K562 (cell line): ENCODE results near the gene COQ5. TPM values are rescaled to one million over a fixed set of nuclear protein-coding genes. Genes with fewer than 3 reads are reported as not detected.

Experiments
- CTBP1 ChIP-seq: fragments of 450-650 bp; IDR thresholded peaks from 2 replicates; pipeline ENCODE4 v1.6.1; 2016; ENCODE audit warnings: borderline replicate concordance
- CXXC5 ChIP-seq: fragments of 250-450 bp; sonication (Bioruptor Pico); IDR thresholded peaks from 2 replicates; pipeline ENCODE4 v1.8.0; 2022; ENCODE audit warnings: inconsistent platforms, mild to moderate bottlenecking, moderate library complexity
- GABPA ChIP-seq: fragments of 200-800 bp; sonication (Bioruptor generic); conservative IDR thresholded peaks from 2 replicates; pipeline ENCODE4 v1.6.1; 2016; ENCODE audit warnings: low read depth, missing genetic modification characterization, missing compliant biosample characterization
- IRF9 ChIP-seq: fragments of 450-650 bp; IDR thresholded peaks from 2 replicates; pipeline ENCODE4 v1.6.1; 2016; ENCODE audit warnings: missing biosample characterization, missing genetic modification characterization
- MAFG ChIP-seq: fragments of 450-650 bp; conservative IDR thresholded peaks from 2 replicates; pipeline ENCODE4 v1.6.1; 2016; ENCODE audit warnings: missing genetic modification characterization, missing compliant biosample characterization
- MEIS2 ChIP-seq: fragments of 450-650 bp; IDR thresholded peaks from 2 replicates; pipeline ENCODE4 v1.6.1; 2014; ENCODE audit warnings: mild to moderate bottlenecking; ENCODE audit not compliant: partially characterized antibody
- MIER1 ChIP-seq: fragments of 450-650 bp; IDR thresholded peaks from 2 replicates; pipeline ENCODE4 v1.6.1; 2016; ENCODE audit warnings: antibody characterized with exemption, mild to moderate bottlenecking, low read depth
- SMARCC2 ChIP-seq: fragments of 450-650 bp; IDR thresholded peaks from 2 replicates; pipeline ENCODE4 v1.6.1; 2017; ENCODE audit warnings: antibody characterized with exemption, moderate library complexity, mild to moderate bottlenecking, low read depth
- SREBF1 ChIP-seq: fragments of 150-350 bp; IDR thresholded peaks from 2 replicates; pipeline ENCODE4 v1.6.1; 2014; ENCODE audit warnings: antibody characterized with exemption, low read depth, low read length, borderline replicate concordance
- YBX1 ChIP-seq: fragments of 450-650 bp; IDR thresholded peaks from 2 replicates; pipeline ENCODE4 v1.7.1; 2016; ENCODE audit warnings: mild to moderate bottlenecking
- polyA plus RNA-seq, 8 experiments: library from polyadenylated mRNA; depleted of rRNA in 4 of 8; stranded (reverse) in 5 of 8; unstranded in 3 of 8; fragments of >200 nt; fragmentation: Nextera tagmentation in 2 of 8; fragmentation: Illumina TruSeq in 1 of 8; extraction: Ambion mirVana in 2 of 8; extraction: Trizol in 1 of 8; gene quantifications; 2 replicates each; pipeline versions ENCODE4 v1.2.1 to v1.2.3, GENCODE V29; 2011 to 2014; ENCODE audit warnings: inconsistent platforms in 1 of 8, missing spikeins in 1 of 8
- total RNA-seq, 7 experiments: library from RNA; depleted of rRNA in 6 of 7; stranded (reverse); fragments of >200 nt in 6 of 7; fragmentation: Illumina TruSeq in 2 of 7; extraction: Trizol in 2 of 7; gene quantifications; 2 replicates each; pipeline versions ENCODE4 v1.2.1 to v1.2.3, GENCODE V29; 2011 to 2021; ENCODE audit warnings: low replicate concordance in 1 of 7
- TF ChIP-seq, protein P1 (sequence below), 2 experiments: fragments of 450-650 bp; formaldehyde crosslinking in 1 of 2; IDR thresholded peaks; 2 replicates each; pipeline versions ENCODE4 v1.4.0 to v1.6.1; 2014 to 2020; ENCODE audit warnings: mild to moderate bottlenecking in 2 of 2, borderline replicate concordance in 1 of 2, low read depth in 1 of 2
- TF ChIP-seq, protein P2 (sequence below), 2 experiments: fragments of 150-350 bp in 1 of 2; IDR thresholded peaks; 2 replicates each; pipeline ENCODE4 v1.6.1; 2012 to 2016; ENCODE audit warnings: low read depth in 2 of 2, low read length in 2 of 2, mild to moderate bottlenecking in 1 of 2, moderate library complexity in 1 of 2
- TF ChIP-seq, protein P3 (sequence below): IDR thresholded peaks from 2 replicates; pipeline ENCODE4 v1.6.1; 2012; ENCODE audit warnings: low read depth, low read length, improper control_type of control experiment, borderline replicate concordance

Gene COQ5
- total and polyA plus RNA-seq, 9 of the 15 experiments (the other 6 are each of a cell fraction or from before 2014, with no cell fraction given) = 19.2 to 59.7 (median 30.4) TPM

- TF ChIP-seq, protein P1, sequence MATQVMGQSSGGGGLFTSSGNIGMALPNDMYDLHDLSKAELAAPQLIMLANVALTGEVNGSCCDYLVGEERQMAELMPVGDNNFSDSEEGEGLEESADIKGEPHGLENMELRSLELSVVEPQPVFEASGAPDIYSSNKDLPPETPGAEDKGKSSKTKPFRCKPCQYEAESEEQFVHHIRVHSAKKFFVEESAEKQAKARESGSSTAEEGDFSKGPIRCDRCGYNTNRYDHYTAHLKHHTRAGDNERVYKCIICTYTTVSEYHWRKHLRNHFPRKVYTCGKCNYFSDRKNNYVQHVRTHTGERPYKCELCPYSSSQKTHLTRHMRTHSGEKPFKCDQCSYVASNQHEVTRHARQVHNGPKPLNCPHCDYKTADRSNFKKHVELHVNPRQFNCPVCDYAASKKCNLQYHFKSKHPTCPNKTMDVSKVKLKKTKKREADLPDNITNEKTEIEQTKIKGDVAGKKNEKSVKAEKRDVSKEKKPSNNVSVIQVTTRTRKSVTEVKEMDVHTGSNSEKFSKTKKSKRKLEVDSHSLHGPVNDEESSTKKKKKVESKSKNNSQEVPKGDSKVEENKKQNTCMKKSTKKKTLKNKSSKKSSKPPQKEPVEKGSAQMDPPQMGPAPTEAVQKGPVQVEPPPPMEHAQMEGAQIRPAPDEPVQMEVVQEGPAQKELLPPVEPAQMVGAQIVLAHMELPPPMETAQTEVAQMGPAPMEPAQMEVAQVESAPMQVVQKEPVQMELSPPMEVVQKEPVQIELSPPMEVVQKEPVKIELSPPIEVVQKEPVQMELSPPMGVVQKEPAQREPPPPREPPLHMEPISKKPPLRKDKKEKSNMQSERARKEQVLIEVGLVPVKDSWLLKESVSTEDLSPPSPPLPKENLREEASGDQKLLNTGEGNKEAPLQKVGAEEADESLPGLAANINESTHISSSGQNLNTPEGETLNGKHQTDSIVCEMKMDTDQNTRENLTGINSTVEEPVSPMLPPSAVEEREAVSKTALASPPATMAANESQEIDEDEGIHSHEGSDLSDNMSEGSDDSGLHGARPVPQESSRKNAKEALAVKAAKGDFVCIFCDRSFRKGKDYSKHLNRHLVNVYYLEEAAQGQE (IDR thresholded peaks at IDR 0.05; ENCODE audit: borderline replicate concordance) = peak; percentile 35; the same call in 1 of the 2 replicates
- TF ChIP-seq, protein P1 (CRISPR knock-in tag; IDR thresholded peaks at IDR 0.05; ENCODE audit: low read depth) = no peak
- TF ChIP-seq, protein P2, sequence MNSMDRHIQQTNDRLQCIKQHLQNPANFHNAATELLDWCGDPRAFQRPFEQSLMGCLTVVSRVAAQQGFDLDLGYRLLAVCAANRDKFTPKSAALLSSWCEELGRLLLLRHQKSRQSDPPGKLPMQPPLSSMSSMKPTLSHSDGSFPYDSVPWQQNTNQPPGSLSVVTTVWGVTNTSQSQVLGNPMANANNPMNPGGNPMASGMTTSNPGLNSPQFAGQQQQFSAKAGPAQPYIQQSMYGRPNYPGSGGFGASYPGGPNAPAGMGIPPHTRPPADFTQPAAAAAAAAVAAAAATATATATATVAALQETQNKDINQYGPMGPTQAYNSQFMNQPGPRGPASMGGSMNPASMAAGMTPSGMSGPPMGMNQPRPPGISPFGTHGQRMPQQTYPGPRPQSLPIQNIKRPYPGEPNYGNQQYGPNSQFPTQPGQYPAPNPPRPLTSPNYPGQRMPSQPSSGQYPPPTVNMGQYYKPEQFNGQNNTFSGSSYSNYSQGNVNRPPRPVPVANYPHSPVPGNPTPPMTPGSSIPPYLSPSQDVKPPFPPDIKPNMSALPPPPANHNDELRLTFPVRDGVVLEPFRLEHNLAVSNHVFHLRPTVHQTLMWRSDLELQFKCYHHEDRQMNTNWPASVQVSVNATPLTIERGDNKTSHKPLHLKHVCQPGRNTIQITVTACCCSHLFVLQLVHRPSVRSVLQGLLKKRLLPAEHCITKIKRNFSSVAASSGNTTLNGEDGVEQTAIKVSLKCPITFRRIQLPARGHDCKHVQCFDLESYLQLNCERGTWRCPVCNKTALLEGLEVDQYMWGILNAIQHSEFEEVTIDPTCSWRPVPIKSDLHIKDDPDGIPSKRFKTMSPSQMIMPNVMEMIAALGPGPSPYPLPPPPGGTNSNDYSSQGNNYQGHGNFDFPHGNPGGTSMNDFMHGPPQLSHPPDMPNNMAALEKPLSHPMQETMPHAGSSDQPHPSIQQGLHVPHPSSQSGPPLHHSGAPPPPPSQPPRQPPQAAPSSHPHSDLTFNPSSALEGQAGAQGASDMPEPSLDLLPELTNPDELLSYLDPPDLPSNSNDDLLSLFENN (IDR thresholded peaks at IDR 0.05; ENCODE audit: low read depth in 2 of 2, low read length in 2 of 2) = peak in 1 of 2 experiments; percentile 93; a peak in 2 of 4 replicates
- no peak for TF ChIP-seq YBX1
- TF ChIP-seq, protein P3, sequence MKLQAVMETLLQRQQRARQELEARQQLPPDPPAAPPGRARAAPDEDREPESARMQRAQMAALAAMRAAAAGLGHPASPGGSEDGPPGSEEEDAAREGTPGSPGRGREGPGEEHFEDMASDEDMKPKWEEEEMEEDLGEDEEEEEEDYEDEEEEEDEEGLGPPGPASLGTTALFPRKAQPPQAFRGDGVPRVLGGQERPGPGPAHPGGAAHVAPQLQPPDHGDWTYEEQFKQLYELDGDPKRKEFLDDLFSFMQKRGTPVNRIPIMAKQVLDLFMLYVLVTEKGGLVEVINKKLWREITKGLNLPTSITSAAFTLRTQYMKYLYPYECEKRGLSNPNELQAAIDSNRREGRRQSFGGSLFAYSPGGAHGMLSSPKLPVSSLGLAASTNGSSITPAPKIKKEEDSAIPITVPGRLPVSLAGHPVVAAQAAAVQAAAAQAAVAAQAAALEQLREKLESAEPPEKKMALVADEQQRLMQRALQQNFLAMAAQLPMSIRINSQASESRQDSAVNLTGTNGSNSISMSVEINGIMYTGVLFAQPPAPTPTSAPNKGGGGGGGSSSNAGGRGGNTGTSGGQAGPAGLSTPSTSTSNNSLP = peak; percentile 76; the same call in 1 of the 2 replicates
- no peak for TF ChIP-seq SREBF1
- peak; percentile 76 for TF ChIP-seq CXXC5 (CRISPR knock-in tag)
- no peak for TF ChIP-seq IRF9 (tag)
- TF ChIP-seq CTBP1 = peak; percentile 96
- TF ChIP-seq MAFG (tag) = peak; percentile 66
- TF ChIP-seq GABPA (tag) = 0 out of 2 replicates have a peak, but pooled peaks have one; percentile 13
- TF ChIP-seq MIER1 = peak; percentile 35; the same call in 1 of the 2 replicates
- TF ChIP-seq SMARCC2 = peak; percentile 98
- TF ChIP-seq MEIS2 = peak; percentile 97
These were observed 11.5 kb upstream of the COQ5 start (continued) for GRCh38 chr12:120540445-120540844.
